A673 (cell line): Measurements from ENCODE around the gene ZEB2.

Experiments used
- CTCF ChIP-seq: fragments of 300-800, 200-600 bp; sonication (generic); conservative IDR thresholded peaks from 2 replicates; pipeline ENCODE4 v1.5.1; 2017; ENCODE audit warnings: low read depth, mild to moderate bottlenecking, antibody characterized with exemption, low read length, moderate library complexity, mixed read lengths
- EZH2 ChIP-seq: fragments of 200-600 bp; sonication (generic); IDR thresholded peaks from 2 replicates; pipeline ENCODE4 v1.6.1; 2017; ENCODE audit warnings: borderline replicate concordance, low read depth, mild to moderate bottlenecking, mixed read lengths, antibody characterized with exemption, low read length; ENCODE audit not compliant: poor library complexity, severe bottlenecking

DNA sequence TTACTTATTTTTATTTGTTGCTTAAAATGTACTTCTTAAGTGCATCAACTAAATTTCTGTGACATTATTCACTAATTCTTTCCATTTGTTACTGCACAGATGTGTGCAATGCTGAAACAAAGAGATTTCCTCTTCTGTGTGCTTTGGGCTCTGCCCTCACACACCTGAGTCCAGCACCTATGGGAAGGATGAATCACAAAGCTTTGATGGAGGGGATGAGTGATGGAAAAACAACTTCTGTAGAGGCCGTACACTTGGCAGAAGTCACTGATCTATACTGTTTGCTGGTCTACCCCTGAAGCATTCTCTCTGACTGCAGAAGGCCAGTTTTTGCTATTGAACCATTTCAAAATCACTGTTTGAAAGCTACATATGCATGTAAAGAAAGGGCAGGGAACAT is 178.4 kb downstream of the ZEB2 start:
- TF ChIP-seq CTCF = no peak
- no peak for TF ChIP-seq EZH2
